PC-9 (cell line): Measurements from ENCODE around the gene SERF1A.
"Not testable (repeated sequence)": the region's sequence is repeated elsewhere in the genome, so short reads cannot be mapped to it uniquely, and the experiment has no call there.

Experiments used
- CTCF ChIP-seq: fragments of 200-600 bp; sonication (generic); conservative IDR thresholded peaks from 2 replicates; pipeline ENCODE4 v1.6.1; 2017; ENCODE audit warnings: mixed run types, antibody characterized with exemption, mild to moderate bottlenecking, moderate library complexity
- EZH2 ChIP-seq: fragments of 200-600 bp; sonication (generic); IDR thresholded peaks from 2 replicates; pipeline ENCODE4 v1.8.0; 2017; ENCODE audit warnings: antibody characterized with exemption, low read depth

- TF ChIP-seq CTCF, EZH2: not testable (repeated sequence)
Observed at GRCh38 chr5:70953068-70953467, 52.6 kb downstream of the SERF1A start.
